Measurements from ENCODE around the gene PACS2. TPM values are rescaled to one million over a fixed set of nuclear protein-coding genes. Genes with fewer than 3 reads are reported as not detected.

The PACS2 gene
- total and polyA plus RNA-seq, 2 donors (not counting 3 experiments of a cell fraction or from before 2014, with no cell fraction given) = 52.7 to 86.3 TPM

DNA sequence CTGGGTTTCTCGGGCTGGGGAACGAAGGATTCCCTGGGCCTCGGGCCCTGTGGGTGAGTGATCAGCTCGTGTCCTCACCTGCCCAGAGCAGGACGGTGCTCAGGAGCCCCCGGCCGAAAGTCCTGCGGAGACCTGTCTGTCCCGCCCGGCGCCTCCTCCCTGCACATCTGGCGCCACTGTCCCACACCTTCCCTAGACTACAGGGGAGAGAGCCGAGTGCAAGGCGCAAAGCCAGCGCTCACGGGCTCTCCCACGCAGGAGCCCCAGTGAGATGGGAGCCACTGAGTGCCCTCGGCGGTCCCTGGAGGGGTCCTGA, 70.7 kb downstream of the PACS2 start:
- no peak overlapping the region for H3K4me3 ChIP-seq (replicated peaks in 1 of 3; ENCODE audit: insufficient read depth in 1 of 3, low read depth in 1 of 3, low read length in 3 of 3)
- BruUV-seq (replicated peaks) = no TSS peak
- DNase-seq (ENCODE audit: low read depth, low spot score) = no peak
- no peak overlapping the region for H3K27ac ChIP-seq (ENCODE audit: insufficient read depth, low read depth, low read length)
- H3K9ac ChIP-seq (replicated peaks; ENCODE audit: extremely low read depth, insufficient read depth, low read length) = no peak overlapping the region
- no peaks in the 10 kb centered on the region for H3K9me1 ChIP-seq (replicated peaks; ENCODE audit: control insufficient read depth, extremely low read depth, insufficient read depth, low read length)
- no peak for FAIRE-seq
- ChIA-PET CTCF (interaction anchor here (0.8 kb wide), 1 partner anchor 105 kb away, joined by 3 read pairs; no protein-coding TSS in a partner anchor), POLR2A (no interaction called here)
- intact Hi-C loops (cut with micrococcal nuclease) = no loop called here
- no peaks in the 10 kb centered on the region for H3K27me3 ChIP-seq (ENCODE audit: control insufficient read depth in 2 of 2, insufficient read depth in 2 of 2, low read length in 2 of 2)
- dilution Hi-C loops (cut with MboI; ENCODE audit: extremely low pct_ligation_motif_present, low sequenced_read_pairs) = no loop called here
- no peak overlapping the region for H2AFZ ChIP-seq (ENCODE audit: low read depth, low read length)
- TF ChIP-seq GATA2 (IDR thresholded peaks at IDR 0.05; ENCODE audit: insufficient read depth, insufficient read length, low read depth, low read length) = no peak
- TF ChIP-seq CTCF (IDR thresholded peaks at IDR 0.05; ENCODE audit: extremely low read depth in 1 of 2, insufficient read depth in 1 of 2, low read depth in 1 of 2, low read length in 2 of 2) = no peak
- no peak for TF ChIP-seq MYC (IDR thresholded peaks at IDR 0.05; ENCODE audit: low read depth, low read length)
- peaks cover 0 to 8% of the 10 kb centered on the region in 2 experiments for H3K36me3 ChIP-seq (ENCODE audit: control insufficient read depth in 2 of 2, extremely low read depth in 1 of 2, insufficient read depth in 2 of 2, low read length in 2 of 2)
- no peaks in the 10 kb centered on the region for H4K20me1 ChIP-seq (replicated peaks; ENCODE audit: control insufficient read depth, extremely low read depth, insufficient read depth, low read length)
- H3K79me2 ChIP-seq (ENCODE audit: control insufficient read depth, insufficient read depth, low read length) = no peaks in the 10 kb centered on the region
- H3K4me1 ChIP-seq (ENCODE audit: control insufficient read depth, extremely low read depth, insufficient read depth, low read length) = no peaks in the 10 kb centered on the region
- H3K4me2 ChIP-seq (ENCODE audit: insufficient read depth, low read length) = no peak overlapping the region
- no peaks in the 10 kb centered on the region for H3K9me3 ChIP-seq (replicated peaks; ENCODE audit: control insufficient read depth, insufficient read depth, low read length)

- no peaks in the 10 kb centered on the region for H3K4me1 ChIP-seq (ENCODE audit: control insufficient read depth, extremely low read depth, insufficient read depth, low read length)
- H3K9me3 ChIP-seq (replicated peaks; ENCODE audit: control insufficient read depth, insufficient read depth, low read length) = no peaks in the 10 kb centered on the region
- dilution Hi-C loops (cut with MboI; ENCODE audit: extremely low pct_ligation_motif_present, low sequenced_read_pairs) (no loop called here), intact Hi-C loops (cut with micrococcal nuclease) (no loop called here)
- ChIA-PET CTCF (no interaction called here), POLR2A (no interaction called here)
- no peaks in the 10 kb centered on the region for H3K27me3 ChIP-seq (ENCODE audit: control insufficient read depth in 2 of 2, insufficient read depth in 2 of 2, low read length in 2 of 2)
- no peak for TF ChIP-seq FOS (IDR thresholded peaks at IDR 0.05; ENCODE audit: borderline replicate concordance, insufficient read depth, low read length)
- TF ChIP-seq POLR2A (IDR thresholded peaks at IDR 0.05; ENCODE audit: low read depth, low read length) = no peak
- no peak for TF ChIP-seq CTCF (IDR thresholded peaks at IDR 0.05; ENCODE audit: extremely low read depth in 1 of 2, insufficient read depth in 1 of 2, low read depth in 1 of 2, low read length in 2 of 2)
- TF ChIP-seq JUN (IDR thresholded peaks at IDR 0.05; ENCODE audit: borderline replicate concordance, insufficient read depth, insufficient read length, low read depth) = no peak
- TF ChIP-seq GATA2 (IDR thresholded peaks at IDR 0.05; ENCODE audit: insufficient read depth, insufficient read length, low read depth, low read length) = no peak
- no peak for TF ChIP-seq POLR2AphosphoS5 (IDR thresholded peaks at IDR 0.05; ENCODE audit: insufficient read depth, low read depth, low read length)
- H3K4me2 ChIP-seq (ENCODE audit: insufficient read depth, low read length) = no peak overlapping the region
- no peaks in the 10 kb centered on the region for H4K20me1 ChIP-seq (replicated peaks; ENCODE audit: control insufficient read depth, extremely low read depth, insufficient read depth, low read length)
- FAIRE-seq (no peak), DNase-seq (ENCODE audit: low read depth, low spot score) (no peak)
- H3K4me3 ChIP-seq (replicated peaks in 1 of 3; ENCODE audit: insufficient read depth in 1 of 3, low read depth in 1 of 3, low read length in 3 of 3) = no peak overlapping the region
- no peak overlapping the region for H3K9ac ChIP-seq (replicated peaks; ENCODE audit: extremely low read depth, insufficient read depth, low read length)
- H3K9me1 ChIP-seq (replicated peaks; ENCODE audit: control insufficient read depth, extremely low read depth, insufficient read depth, low read length) = no peaks in the 10 kb centered on the region
- peaks cover 0 to 8% of the 10 kb centered on the region in 2 experiments for H3K36me3 ChIP-seq (ENCODE audit: control insufficient read depth in 2 of 2, extremely low read depth in 1 of 2, insufficient read depth in 2 of 2, low read length in 2 of 2)
- no peak overlapping the region for H3K27ac ChIP-seq (ENCODE audit: insufficient read depth, low read depth, low read length)
- no TSS peak for BruUV-seq (replicated peaks)
- H2AFZ ChIP-seq (ENCODE audit: low read depth, low read length) = no peak overlapping the region
- no peaks in the 10 kb centered on the region for H3K79me2 ChIP-seq (ENCODE audit: control insufficient read depth, insufficient read depth, low read length)
Measured at GRCh38 chr14:105385698-105386365, 71.3 kb downstream of the PACS2 start.
